Spleen (tissue), 7 donors: ENCODE data around the gene PLK5.

Experiments
- CTCF ChIP-seq, 11 experiments: fragments of 200-600 bp in 7 of 11; fragments of 450-650 bp in 4 of 11; sonication (generic) in 4 of 11; IDR thresholded peaks in 8 of 11; conservative IDR thresholded peaks in 3 of 11; 1 replicate in 7 of 11; 2 replicates in 4 of 11; pipeline versions ENCODE4 v1.4.0 to v1.8.0; 2016 to 2021; ENCODE audit warnings: antibody characterized with exemption in 11 of 11, inconsistent platforms in 4 of 11, mild to moderate bottlenecking in 1 of 11
- POLR2A ChIP-seq, 3 donors: fragments of 450-650 bp; IDR thresholded peaks; one replicate each; pipeline ENCODE4 v1.5.1; 2017; ENCODE audit warnings: antibody characterized with exemption in 3 of 3, mild to moderate bottlenecking in 1 of 3
- POLR2AphosphoS5 ChIP-seq, 3 donors: sonication (generic); formaldehyde crosslinking; IDR thresholded peaks; one replicate each; pipeline ENCODE4 v1.5.1; 2017; ENCODE audit warnings: antibody characterized with exemption in 3 of 3
- donor health status: DM: no; HTN: no; CAD: no; lungs with moderate emphysema.
- donor health status: DM: no; HTN: no; CAD: no.
- donor health status: DM: no; HTN: no; CAD: no.

- no peak for TF ChIP-seq POLR2A (IDR thresholded peaks at IDR 0.05)
- no peak for TF ChIP-seq CTCF (IDR thresholded peaks at IDR 0.05 in 8 of 11, conservative IDR thresholded peaks at IDR 0.05 in 3 of 11)
- TF ChIP-seq POLR2AphosphoS5 (IDR thresholded peaks at IDR 0.05), result no peak
These were observed 16.7 kb upstream of the PLK5 start for GRCh38 chr19:1507192-1507660.
